ENCODE data around the gene INO80B.

- no peak for TF ChIP-seq CTCF (IDR thresholded peaks at IDR 0.05)
- TF ChIP-seq POLR2AphosphoS5 (IDR thresholded peaks at IDR 0.05) = no peak
- no peak for TF ChIP-seq POLR2A (IDR thresholded peaks at IDR 0.05)
Observed at GRCh38 chr2:74461187-74462053, 6.5 kb downstream of the INO80B start.
